ENCODE data around the gene ME3.

DNA sequence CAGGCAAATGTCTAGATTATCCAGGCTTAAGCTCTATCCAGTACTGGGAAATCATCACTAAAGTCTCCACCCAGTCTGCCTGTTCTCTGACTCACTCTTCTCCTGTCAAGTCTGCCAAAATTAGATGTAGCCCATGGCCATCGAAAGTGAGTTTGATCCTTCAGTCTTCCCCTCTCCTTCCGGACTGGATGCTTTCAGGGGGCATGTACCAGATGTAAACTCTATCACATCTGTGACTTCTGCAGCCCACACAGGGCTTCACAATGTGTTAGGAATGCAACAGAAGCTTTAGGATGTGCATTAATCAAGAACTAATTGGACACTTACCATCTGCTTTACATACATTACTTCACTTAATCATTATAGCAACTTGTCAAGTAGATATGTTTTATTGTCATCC is 12.3 kb downstream of the ME3 start:
- TF ChIP-seq, protein P1, sequence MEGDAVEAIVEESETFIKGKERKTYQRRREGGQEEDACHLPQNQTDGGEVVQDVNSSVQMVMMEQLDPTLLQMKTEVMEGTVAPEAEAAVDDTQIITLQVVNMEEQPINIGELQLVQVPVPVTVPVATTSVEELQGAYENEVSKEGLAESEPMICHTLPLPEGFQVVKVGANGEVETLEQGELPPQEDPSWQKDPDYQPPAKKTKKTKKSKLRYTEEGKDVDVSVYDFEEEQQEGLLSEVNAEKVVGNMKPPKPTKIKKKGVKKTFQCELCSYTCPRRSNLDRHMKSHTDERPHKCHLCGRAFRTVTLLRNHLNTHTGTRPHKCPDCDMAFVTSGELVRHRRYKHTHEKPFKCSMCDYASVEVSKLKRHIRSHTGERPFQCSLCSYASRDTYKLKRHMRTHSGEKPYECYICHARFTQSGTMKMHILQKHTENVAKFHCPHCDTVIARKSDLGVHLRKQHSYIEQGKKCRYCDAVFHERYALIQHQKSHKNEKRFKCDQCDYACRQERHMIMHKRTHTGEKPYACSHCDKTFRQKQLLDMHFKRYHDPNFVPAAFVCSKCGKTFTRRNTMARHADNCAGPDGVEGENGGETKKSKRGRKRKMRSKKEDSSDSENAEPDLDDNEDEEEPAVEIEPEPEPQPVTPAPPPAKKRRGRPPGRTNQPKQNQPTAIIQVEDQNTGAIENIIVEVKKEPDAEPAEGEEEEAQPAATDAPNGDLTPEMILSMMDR (IDR thresholded peaks at IDR 0.05), result no peak
- no peak for TF ChIP-seq POLR2A (IDR thresholded peaks at IDR 0.05)
